WERI-Rb-1 (cell line): ENCODE measurements around the gene GRIK3.

Source experiments
- DNase-seq: peaks from one replicate; pipeline ENCODE4 v3.0.0-alpha.2; 2020
- H3K27ac ChIP-seq: fragments of 250-450 bp; sonication (Bioruptor Pico); 2 replicates; pipeline ENCODE4 v1.5.1; 2020; ENCODE audit warnings: mild to moderate bottlenecking, moderate library complexity
- H3K27me3 ChIP-seq: fragments of 250-450 bp; sonication (Bioruptor Pico); 2 replicates; pipeline ENCODE4 v1.5.1; 2021; ENCODE audit warnings: mild to moderate bottlenecking, low read depth, moderate library complexity; ENCODE audit not compliant: insufficient read depth, severe bottlenecking
- H3K36me3 ChIP-seq: fragments of 250-450 bp; sonication (Bioruptor Pico); 2 replicates; pipeline ENCODE4 v1.5.1; 2020; ENCODE audit warnings: mild to moderate bottlenecking, moderate library complexity
- H3K4me3 ChIP-seq: 2 replicates; pipeline ENCODE4 v1.5.1; 2011; ENCODE audit warnings: low read depth, mild to moderate bottlenecking, control low read depth, low read length
- H3K9me3 ChIP-seq: fragments of 250-450 bp; sonication (Bioruptor Pico); 2 replicates; pipeline ENCODE4 v1.5.1; 2021; ENCODE audit warnings: mild to moderate bottlenecking, moderate library complexity; ENCODE audit not compliant: severe bottlenecking
- CTCF ChIP-seq: IDR thresholded peaks from 2 replicates; pipeline ENCODE4 v1.5.1; 2011; ENCODE audit warnings: low read depth, mild to moderate bottlenecking, control low read depth, inconsistent platforms, low read length

The GRIK3 gene

GRCh38 chr1:36973056-36973455, 61.3 kb downstream of the GRIK3 start:
- Histone ChIP-seq H3K4me3 (no peak overlapping the region), H3K27me3 (no peaks in the 10 kb centered on the region), H3K27ac (no peak overlapping the region), H3K9me3 (no peaks in the 10 kb centered on the region), H3K36me3 (peaks cover 27% of the 10 kb centered on the region)
- DNase-seq = no peak
- TF ChIP-seq CTCF = no peak

- Histone ChIP-seq H3K27me3 (no peaks in the 10 kb centered on the region), H3K4me3 (no peak overlapping the region), H3K27ac (peak overlapping the region; percentile 38), H3K9me3 (no peaks in the 10 kb centered on the region), H3K36me3 (peaks cover 21% of the 10 kb centered on the region)
- no peak for TF ChIP-seq CTCF
- DNase-seq = peak; percentile 70
Measured at GRCh38 chr1:36971852-36972618, 62.3 kb downstream of the GRIK3 start.

- no peak for DNase-seq
- H3K27me3 ChIP-seq = no peaks in the 10 kb centered on the region
- no peak overlapping the region for H3K27ac ChIP-seq
- H3K4me3 ChIP-seq = no peak overlapping the region
- peaks cover 14% of the 10 kb centered on the region for H3K36me3 ChIP-seq
- no peaks in the 10 kb centered on the region for H3K9me3 ChIP-seq
- no peak for TF ChIP-seq CTCF
Measured at GRCh38 chr1:36968730-36969129, 65.6 kb downstream of the GRIK3 start.

- TF ChIP-seq CTCF = no peak
- peak overlapping the region; percentile 38; the same call in 1 of the 2 replicates for H3K27ac ChIP-seq
- H3K9me3 ChIP-seq = no peaks in the 10 kb centered on the region
- peaks cover 15% of the 10 kb centered on the region for H3K36me3 ChIP-seq
- DNase-seq = no peak
- no peaks in the 10 kb centered on the region for H3K27me3 ChIP-seq
- no peak overlapping the region for H3K4me3 ChIP-seq
Measured at GRCh38 chr1:36966242-36966641, 68.1 kb downstream of the GRIK3 start.

GRCh38 chr1:36965275-36966159, 68.8 kb downstream of the GRIK3 start:
- TF ChIP-seq CTCF = no peak
- H3K9me3 ChIP-seq = no peaks in the 10 kb centered on the region
- H3K27ac ChIP-seq = peak overlapping the region; percentile 44
- H3K4me3 ChIP-seq = no peak overlapping the region
- peak; percentile 75 for DNase-seq
- H3K27me3 ChIP-seq = no peaks in the 10 kb centered on the region
- peaks cover 13% of the 10 kb centered on the region for H3K36me3 ChIP-seq
